Thyroid gland (tissue), 4 donors: ENCODE data around the gene MYEF2. TPM values are rescaled to one million over a fixed set of nuclear protein-coding genes. Genes with fewer than 3 reads are reported as not detected.

Source experiments
- DNase-seq, 2 donors: peaks; one replicate each; pipeline ENCODE4 v3.0.0-alpha.2; 2019
- H3K27ac ChIP-seq, 3 donors: fragments of 200-600 bp; sonication (generic); 1 replicate in 2 of 3; 2 replicates in 1 of 3; pipeline ENCODE4 v1.5.1; 2016 to 2019; ENCODE audit warnings: mild to moderate bottlenecking in 1 of 3, moderate library complexity in 1 of 3
- H3K27me3 ChIP-seq: fragments of 200-600 bp; sonication (generic); one replicate; pipeline ENCODE4 v1.5.1; 2019
- H3K36me3 ChIP-seq, 2 donors: fragments of 200-600 bp; sonication (generic); one replicate each; pipeline ENCODE4 v1.5.1; 2016 to 2019
- H3K4me1 ChIP-seq, 2 donors: fragments of 200-600 bp; sonication (generic); one replicate each; pipeline ENCODE4 v1.5.1; 2017 to 2019
- H3K4me3 ChIP-seq, 3 donors: fragments of 200-600 bp; sonication (generic); replicated peaks in 1 of 3; 1 replicate in 2 of 3; 2 replicates in 1 of 3; pipeline ENCODE4 v1.5.1; 2016; ENCODE audit warnings: mild to moderate bottlenecking in 1 of 3
- H3K9me3 ChIP-seq: fragments of 200-600 bp; sonication (generic); one replicate; pipeline ENCODE4 v1.5.1; 2017
- POLR2A ChIP-seq, 2 donors: fragments of 450-650 bp; IDR thresholded peaks; one replicate each; pipeline ENCODE4 v1.6.1; 2017; ENCODE audit warnings: antibody characterized with exemption in 2 of 2, mild to moderate bottlenecking in 2 of 2, moderate library complexity in 1 of 2
- WGBS, 2 donors: methylation state at CpG; one replicate each; pipeline ENCODE4 v1.1.5; 2017; 5-methylcytosine and 5-hydroxymethylcytosine counted together
- intact Hi-C: fragments of 100-400 bp; cut with DNase I; formaldehyde crosslinking; loops from one replicate; pipeline ENCODE4 v1.15.1; 2023
- total RNA-seq, 4 donors: library from RNA; depleted of rRNA; stranded (reverse); fragments of >200 nt; gene quantifications; one replicate each; pipeline ENCODE4 v1.2.3, GENCODE V29; 2016
- TF ChIP-seq, protein P1 (sequence below), 6 experiments: fragments of 200-600 bp in 3 of 6; fragments of 450-650 bp in 3 of 6; sonication (generic) in 3 of 6; IDR thresholded peaks; one replicate each; pipeline ENCODE4 v1.5.1; 2016 to 2019; ENCODE audit warnings: antibody characterized with exemption in 6 of 6, mild to moderate bottlenecking in 2 of 6, inconsistent platforms in 1 of 6, moderate library complexity in 1 of 6

MYEF2 gene
- total RNA-seq, 4 donors from 2014 or later, result 6.4 to 19.4 (median 11.9) TPM

DNA sequence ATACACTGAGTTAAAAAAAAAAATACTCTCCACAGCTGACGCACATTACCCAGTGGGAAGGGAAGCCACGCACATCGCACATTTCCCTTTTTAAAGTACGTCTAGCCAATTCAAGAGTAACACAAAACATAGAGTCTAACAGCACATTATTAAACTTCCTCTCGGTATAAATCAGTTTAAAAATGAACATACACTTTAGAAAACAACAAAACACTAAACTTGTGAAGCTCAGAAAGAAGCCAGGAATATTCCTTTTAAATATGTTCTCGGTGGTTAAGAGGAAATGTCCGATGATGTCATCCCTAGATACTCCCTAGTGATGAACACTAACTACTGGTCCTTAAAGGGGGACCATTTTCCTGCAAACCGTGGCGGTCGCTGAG is 721 bp downstream of the MYEF2 start:
- TF ChIP-seq, protein P1, sequence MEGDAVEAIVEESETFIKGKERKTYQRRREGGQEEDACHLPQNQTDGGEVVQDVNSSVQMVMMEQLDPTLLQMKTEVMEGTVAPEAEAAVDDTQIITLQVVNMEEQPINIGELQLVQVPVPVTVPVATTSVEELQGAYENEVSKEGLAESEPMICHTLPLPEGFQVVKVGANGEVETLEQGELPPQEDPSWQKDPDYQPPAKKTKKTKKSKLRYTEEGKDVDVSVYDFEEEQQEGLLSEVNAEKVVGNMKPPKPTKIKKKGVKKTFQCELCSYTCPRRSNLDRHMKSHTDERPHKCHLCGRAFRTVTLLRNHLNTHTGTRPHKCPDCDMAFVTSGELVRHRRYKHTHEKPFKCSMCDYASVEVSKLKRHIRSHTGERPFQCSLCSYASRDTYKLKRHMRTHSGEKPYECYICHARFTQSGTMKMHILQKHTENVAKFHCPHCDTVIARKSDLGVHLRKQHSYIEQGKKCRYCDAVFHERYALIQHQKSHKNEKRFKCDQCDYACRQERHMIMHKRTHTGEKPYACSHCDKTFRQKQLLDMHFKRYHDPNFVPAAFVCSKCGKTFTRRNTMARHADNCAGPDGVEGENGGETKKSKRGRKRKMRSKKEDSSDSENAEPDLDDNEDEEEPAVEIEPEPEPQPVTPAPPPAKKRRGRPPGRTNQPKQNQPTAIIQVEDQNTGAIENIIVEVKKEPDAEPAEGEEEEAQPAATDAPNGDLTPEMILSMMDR (IDR thresholded peaks at IDR 0.05), result no peak
- no peak for TF ChIP-seq POLR2A (IDR thresholded peaks at IDR 0.05)
- Histone ChIP-seq H3K4me1 (peaks cover 0 to 12% of the 10 kb centered on the region in 2 donors), H3K27ac (no peak overlapping the region), H3K4me3 (peak overlapping the region; percentile 5 to 70 (median 36)), H3K27me3 (no peaks in the 10 kb centered on the region), H3K36me3 (no peaks in the 10 kb centered on the region), H3K9me3 (no peaks in the 10 kb centered on the region)
- intact Hi-C loops, result no loop called here
- peak in 1 of 2 donors; percentile 1 for DNase-seq
- WGBS, 2 donors, result 5 to 8% methylated on average over 10 of the region's 10 CpGs

DNA sequence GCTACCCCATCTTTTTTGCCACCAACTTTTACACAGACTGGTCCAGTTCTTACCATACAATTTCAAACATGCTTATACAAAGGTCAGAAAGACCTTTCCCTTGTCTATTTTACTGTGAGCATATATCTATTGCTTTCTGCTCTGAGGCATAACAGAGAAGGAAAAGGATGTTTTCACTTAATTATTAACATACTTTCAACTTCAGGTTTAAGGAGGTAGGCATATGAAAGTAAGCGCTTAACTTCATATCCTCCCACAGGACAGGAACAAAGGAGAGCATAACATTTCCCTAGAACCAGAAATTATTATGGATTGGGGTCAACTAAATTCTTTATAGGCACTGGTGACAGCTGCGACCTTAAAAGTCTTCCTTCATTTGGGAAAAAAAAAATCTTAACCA is 1.1 kb downstream of the MYEF2 start:
- 79 to 84% methylated on average over 2 of the region's 2 CpGs for WGBS, 2 donors
- intact Hi-C loops, result no loop called here
- no peaks in the 10 kb centered on the region for H3K9me3 ChIP-seq
- no peak overlapping the region for H3K4me3 ChIP-seq
- TF ChIP-seq POLR2A (IDR thresholded peaks at IDR 0.05), result no peak
- TF ChIP-seq, protein P1 (IDR thresholded peaks at IDR 0.05), result no peak
- peaks cover 0 to 12% of the 10 kb centered on the region in 2 donors for H3K4me1 ChIP-seq
- H3K36me3 ChIP-seq, result no peaks in the 10 kb centered on the region
- no peak overlapping the region for H3K27ac ChIP-seq
- no peaks in the 10 kb centered on the region for H3K27me3 ChIP-seq
- DNase-seq, result no peak

DNA sequence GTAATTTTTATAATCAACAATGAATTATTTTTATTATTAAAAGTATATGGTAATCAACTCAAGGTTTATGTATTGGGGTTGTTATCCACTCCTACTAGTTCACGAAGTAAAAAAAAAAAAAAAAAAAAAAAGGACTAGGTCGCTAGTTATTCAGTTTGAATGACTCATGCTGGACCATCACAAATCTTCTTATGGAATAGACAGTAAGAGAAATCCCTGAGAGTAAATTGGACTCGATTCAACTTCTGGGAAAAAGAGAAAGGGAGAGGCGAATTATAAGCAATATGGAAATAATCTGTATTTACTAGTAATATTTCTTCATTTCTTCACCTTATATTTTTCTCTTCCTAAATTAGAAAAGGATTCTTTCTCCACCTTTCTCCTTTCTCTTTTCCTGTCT is 2.0 kb downstream of the MYEF2 start:
- Histone ChIP-seq H3K4me1 (peaks cover 0 to 12% of the 10 kb centered on the region in 2 donors), H3K27me3 (no peaks in the 10 kb centered on the region), H3K36me3 (no peaks in the 10 kb centered on the region), H3K27ac (no peak overlapping the region), H3K4me3 (no peak overlapping the region), H3K9me3 (no peaks in the 10 kb centered on the region)
- no peak for DNase-seq
- intact Hi-C loops, result no loop called here
- WGBS, 2 donors, result 88 to 93% methylated on average over 4 of the region's 4 CpGs
- no peak for TF ChIP-seq POLR2A (IDR thresholded peaks at IDR 0.05)
- TF ChIP-seq, protein P1 (IDR thresholded peaks at IDR 0.05), result no peak

DNA sequence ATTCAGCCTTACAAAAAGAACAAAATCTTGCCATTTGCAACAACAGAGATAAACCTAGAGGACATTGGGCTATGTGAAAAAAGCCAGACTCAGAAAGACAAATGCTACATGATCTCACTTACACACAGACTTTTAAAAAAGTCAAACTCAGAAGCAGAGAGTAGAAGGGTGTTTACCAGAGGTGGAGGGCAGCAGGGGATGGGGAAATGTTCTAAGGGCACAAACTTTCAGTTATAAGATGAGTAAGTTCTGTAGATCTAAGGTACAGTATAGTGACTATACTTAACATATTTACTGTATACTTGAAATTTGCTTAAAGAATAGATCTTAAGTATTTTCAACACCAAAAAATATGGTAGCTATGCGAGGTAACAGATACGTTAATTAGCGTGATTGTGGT is 3.0 kb downstream of the MYEF2 start:
- WGBS, 2 donors, result 98% methylated on average over 3 of the region's 3 CpGs
- no peaks in the 10 kb centered on the region for H3K36me3 ChIP-seq
- intact Hi-C loops, result no loop called here
- no peak overlapping the region for H3K27ac ChIP-seq
- no peak overlapping the region for H3K4me3 ChIP-seq
- peaks cover 0 to 12% of the 10 kb centered on the region in 2 donors for H3K4me1 ChIP-seq
- DNase-seq, result no peak
- TF ChIP-seq, protein P1 (IDR thresholded peaks at IDR 0.05), result no peak
- H3K9me3 ChIP-seq, result no peaks in the 10 kb centered on the region
- H3K27me3 ChIP-seq, result no peaks in the 10 kb centered on the region

DNA sequence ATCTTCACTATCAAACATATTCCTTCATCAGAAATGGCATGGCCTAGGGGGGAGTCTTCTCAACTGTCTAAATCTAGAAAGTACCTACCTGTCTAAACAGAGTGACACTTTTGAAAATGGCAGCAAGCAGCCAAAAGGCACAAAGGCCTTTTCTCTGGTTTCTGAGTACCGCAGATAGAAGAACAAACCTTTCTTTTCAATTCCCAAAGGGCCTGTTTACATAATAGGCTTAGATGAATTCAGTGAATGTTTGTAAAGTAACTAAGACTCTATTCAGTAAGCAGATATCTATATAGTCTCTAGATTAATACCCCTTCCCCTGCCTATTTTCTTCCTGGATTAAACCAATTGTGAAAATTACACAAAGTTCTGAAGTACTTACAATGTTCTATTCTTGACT is 7.1 kb downstream of the MYEF2 start:
- 86% methylated on average over 1 of the region's 1 CpG for WGBS, 2 donors

More for the DNA sequence above, 7.1 kb downstream of the MYEF2 start:
- Histone ChIP-seq H3K4me3 (no peak overlapping the region), H3K9me3 (no peaks in the 10 kb centered on the region), H3K27ac (no peak overlapping the region), H3K27me3 (no peaks in the 10 kb centered on the region), H3K36me3 (no peaks in the 10 kb centered on the region), H3K4me1 (no peaks in the 10 kb centered on the region)
- TF ChIP-seq POLR2A (IDR thresholded peaks at IDR 0.05), result no peak
- TF ChIP-seq, protein P1 (IDR thresholded peaks at IDR 0.05), result no peak
- intact Hi-C loops, result no loop called here
- no peak for DNase-seq
